Dendritic cell treated with granulocyte-macrophage colony-stimulating factor and Interleukin-4, amounts not matched to agents 40 ng/mL and 50 ng/mL, for 4 days (primary cell): ENCODE data around the gene ANP32B.

Experiments used
- H3K27ac Mint-ChIP-seq: one replicate; pipeline ENCODE4 v1.8.0; 2022; ENCODE audit warnings: mild to moderate bottlenecking, mixed read lengths
- H3K27me3 Mint-ChIP-seq: one replicate; pipeline ENCODE4 v1.8.0; 2022; ENCODE audit warnings: mild to moderate bottlenecking, mixed read lengths
- H3K36me3 Mint-ChIP-seq: one replicate; pipeline ENCODE4 v1.8.0; 2022; ENCODE audit warnings: low read depth, mixed read lengths
- H3K4me1 Mint-ChIP-seq: one replicate; pipeline ENCODE4 v1.8.0; 2022; ENCODE audit warnings: low read depth, mixed read lengths
- H3K4me3 Mint-ChIP-seq: one replicate; pipeline ENCODE4 v1.8.0; 2022; ENCODE audit warnings: mild to moderate bottlenecking, moderate library complexity, mixed read lengths
- H3K9me3 Mint-ChIP-seq: one replicate; pipeline ENCODE4 v1.8.0; 2022; ENCODE audit warnings: mixed read lengths
- intact Hi-C: fragments of 100-400 bp; cut with micrococcal nuclease; formaldehyde crosslinking; loops from one replicate; pipeline ENCODE4 v1.15.0; 2022

The ANP32B gene

GRCh38 chr9:97978371-97979130, 4.6 kb upstream of the ANP32B start:
- H3K9me3 Mint-ChIP-seq: no peaks in the 10 kb centered on the region
- peaks cover 12% of the 10 kb centered on the region for H3K4me1 Mint-ChIP-seq
- H3K36me3 Mint-ChIP-seq: peaks cover 5% of the 10 kb centered on the region
- H3K27ac Mint-ChIP-seq: no peak overlapping the region
- intact Hi-C loops: no loop called here
- no peak overlapping the region for H3K4me3 Mint-ChIP-seq
- H3K27me3 Mint-ChIP-seq: peaks cover 14% of the 10 kb centered on the region

- peaks cover 14% of the 10 kb centered on the region for H3K27me3 Mint-ChIP-seq
- H3K36me3 Mint-ChIP-seq: peaks cover 6% of the 10 kb centered on the region
- intact Hi-C loops: loop anchor here (5.0 kb wide), 2 partner anchors 267 to 283 kb away; partner anchors contain the start of gene XPA
- peaks cover 12% of the 10 kb centered on the region for H3K4me1 Mint-ChIP-seq
- H3K9me3 Mint-ChIP-seq: no peaks in the 10 kb centered on the region
- H3K27ac Mint-ChIP-seq: no peak overlapping the region
- H3K4me3 Mint-ChIP-seq: no peak overlapping the region
Observed at GRCh38 chr9:97979788-97980478, 3.2 kb upstream of the ANP32B start.

- intact Hi-C loops: loop anchor here (5.0 kb wide), 2 partner anchors 267 to 283 kb away; partner anchors contain the start of gene XPA
- Mint-ChIP-seq H3K27ac (no peak overlapping the region), H3K36me3 (peaks cover 6% of the 10 kb centered on the region), H3K4me1 (peaks cover 12% of the 10 kb centered on the region), H3K4me3 (no peak overlapping the region), H3K27me3 (peaks cover 14% of the 10 kb centered on the region), H3K9me3 (no peaks in the 10 kb centered on the region)
Observed at GRCh38 chr9:97980479-97980803, 2.7 kb upstream of the ANP32B start.

- Mint-ChIP-seq H3K27ac (no peak overlapping the region), H3K9me3 (no peaks in the 10 kb centered on the region), H3K4me1 (peaks cover 17% of the 10 kb centered on the region), H3K27me3 (peaks cover 14% of the 10 kb centered on the region), H3K36me3 (peaks cover 6% of the 10 kb centered on the region), H3K4me3 (no peak overlapping the region)
- intact Hi-C loops: loop anchor here (5.0 kb wide), 2 partner anchors 266 to 284 kb away; partner anchors contain the start of gene XPA
Observed at GRCh38 chr9:97980918-97981845, 2.0 kb upstream of the ANP32B start.

- Mint-ChIP-seq H3K27me3 (peaks cover 14% of the 10 kb centered on the region), H3K36me3 (peaks cover 6% of the 10 kb centered on the region), H3K9me3 (no peaks in the 10 kb centered on the region), H3K4me1 (peaks cover 24% of the 10 kb centered on the region), H3K4me3 (peak overlapping the region; percentile 79), H3K27ac (peak overlapping the region; percentile 96)
- intact Hi-C loops: loop anchor here (2.0 to 5.0 kb wide), 3 partner anchors 59 to 285 kb away; partner anchors contain the start of genes TRMO and XPA
Observed at GRCh38 chr9:97981846-97982682, 1.1 kb upstream of the ANP32B start.

GRCh38 chr9:97983589-97984187, 547 bp downstream of the ANP32B start:
- H3K4me3 Mint-ChIP-seq: peak overlapping the region; percentile 91
- H3K4me1 Mint-ChIP-seq: peaks cover 34% of the 10 kb centered on the region
- intact Hi-C loops: loop anchor here (1.0 to 5.0 kb wide), 4 partner anchors 61 to 286 kb away; partner anchors contain the start of genes TRMO and XPA
- H3K27me3 Mint-ChIP-seq: peaks cover 14% of the 10 kb centered on the region
- H3K9me3 Mint-ChIP-seq: no peaks in the 10 kb centered on the region
- peak overlapping the region; percentile 96 for H3K27ac Mint-ChIP-seq
- peaks cover 6% of the 10 kb centered on the region for H3K36me3 Mint-ChIP-seq

- intact Hi-C loops: loop anchor here (5.0 kb wide), 2 partner anchors 263 to 287 kb away; partner anchors contain the start of gene XPA
- Mint-ChIP-seq H3K9me3 (no peaks in the 10 kb centered on the region), H3K27me3 (peaks cover 14% of the 10 kb centered on the region), H3K4me1 (peaks cover 41% of the 10 kb centered on the region), H3K36me3 (peaks cover 6% of the 10 kb centered on the region), H3K4me3 (peak overlapping the region; percentile 79), H3K27ac (peak overlapping the region; percentile 96)
Observed at GRCh38 chr9:97984188-97985057, 1.3 kb downstream of the ANP32B start.

GRCh38 chr9:97985058-97985861, 2.1 kb downstream of the ANP32B start:
- intact Hi-C loops: no loop called here
- Mint-ChIP-seq H3K36me3 (peaks cover 6% of the 10 kb centered on the region), H3K4me1 (peaks cover 50% of the 10 kb centered on the region)

GRCh38 chr9:97987487-97987886, 4.3 kb downstream of the ANP32B start:
- peaks cover 6% of the 10 kb centered on the region for H3K36me3 Mint-ChIP-seq
- H3K4me1 Mint-ChIP-seq: peaks cover 61% of the 10 kb centered on the region
- no peak overlapping the region for H3K4me3 Mint-ChIP-seq
- intact Hi-C loops: no loop called here
- no peak overlapping the region for H3K27ac Mint-ChIP-seq
- H3K9me3 Mint-ChIP-seq: no peaks in the 10 kb centered on the region
- no peaks in the 10 kb centered on the region for H3K27me3 Mint-ChIP-seq

More at GRCh38 chr9:97985058-97985861, 2.1 kb downstream of the ANP32B start:
- H3K4me3 Mint-ChIP-seq: peak overlapping the region; percentile 79
- peak overlapping the region; percentile 96 for H3K27ac Mint-ChIP-seq
- H3K9me3 Mint-ChIP-seq: no peaks in the 10 kb centered on the region
- H3K27me3 Mint-ChIP-seq: peaks cover 12% of the 10 kb centered on the region

- H3K4me3 Mint-ChIP-seq: no peak overlapping the region
- no peak overlapping the region for H3K27ac Mint-ChIP-seq
- no peaks in the 10 kb centered on the region for H3K9me3 Mint-ChIP-seq
- H3K4me1 Mint-ChIP-seq: peaks cover 72% of the 10 kb centered on the region
- H3K27me3 Mint-ChIP-seq: no peaks in the 10 kb centered on the region
- H3K36me3 Mint-ChIP-seq: peaks cover 7% of the 10 kb centered on the region
- intact Hi-C loops: no loop called here
Observed at GRCh38 chr9:97990259-97990658, 7.1 kb downstream of the ANP32B start.

- Mint-ChIP-seq H3K27ac (peak overlapping the region; percentile 50), H3K36me3 (peaks cover 23% of the 10 kb centered on the region), H3K27me3 (no peaks in the 10 kb centered on the region), H3K4me3 (no peak overlapping the region), H3K4me1 (peaks cover 61% of the 10 kb centered on the region), H3K9me3 (no peaks in the 10 kb centered on the region)
- intact Hi-C loops: no loop called here
Observed at GRCh38 chr9:97991818-97992217, 8.7 kb downstream of the ANP32B start.
